MG63 (cell line): ENCODE measurements around the gene TSPAN12. TPM values are rescaled to one million over a fixed set of nuclear protein-coding genes. Genes with fewer than 3 reads are reported as not detected.
A peak's percentile ranks its signal among the peaks of the same experiment; 100 is the strongest.
"Not testable (repeated sequence)": the region's sequence is repeated elsewhere in the genome, so short reads cannot be mapped to it uniquely, and the experiment has no call there.

Experiments
- DNase-seq: peaks from one replicate; pipeline ENCODE4 v3.0.0-alpha.2; 2020
- H3K27me3 ChIP-seq: fragments of 250-450 bp; sonication (Bioruptor Pico); 2 replicates; pipeline ENCODE4 v1.5.1; 2020; ENCODE audit warnings: mild to moderate bottlenecking, moderate library complexity
- H3K36me3 ChIP-seq: fragments of 250-450 bp; sonication (Bioruptor Pico); 2 replicates; pipeline ENCODE4 v1.5.1; 2020; ENCODE audit warnings: mild to moderate bottlenecking, moderate library complexity
- H3K4me3 ChIP-seq: fragments of 250-450 bp; sonication (Bioruptor Pico); 2 replicates; pipeline ENCODE4 v1.5.1; 2020; ENCODE audit warnings: mild to moderate bottlenecking, moderate library complexity
- H3K9me3 ChIP-seq: fragments of 250-450 bp; sonication (Bioruptor Pico); 2 replicates; pipeline ENCODE4 v1.5.1; 2020; ENCODE audit warnings: mild to moderate bottlenecking, moderate library complexity
- total RNA-seq: library from RNA; depleted of rRNA; stranded (reverse); fragments of >200 nt; shearing (Covaris generic); gene quantifications from 2 replicates; pipeline ENCODE4 v1.2.3, GENCODE V29; 2014; ENCODE audit warnings: low replicate concordance

Gene TSPAN12
- total RNA-seq, 1 experiment from 2014 or later: 3.1 TPM

GRCh38 chr7:120793213-120793936 is 64.6 kb downstream of the TSPAN12 start:
- H3K36me3 ChIP-seq: no peaks in the 10 kb centered on the region
- H3K27me3 ChIP-seq: no peaks in the 10 kb centered on the region
- no peaks in the 10 kb centered on the region for H3K9me3 ChIP-seq
- DNase-seq: no peak
- no peak overlapping the region for H3K4me3 ChIP-seq

- Histone ChIP-seq H3K27me3 (no peaks in the 10 kb centered on the region), H3K36me3 (no peaks in the 10 kb centered on the region), H3K4me3 (no peak overlapping the region), H3K9me3 (no peaks in the 10 kb centered on the region)
- DNase-seq: no peak
These were observed 65.1 kb downstream of the TSPAN12 start for GRCh38 chr7:120792861-120793130.

GRCh38 chr7:120792091-120792860 is 65.7 kb downstream of the TSPAN12 start:
- H3K27me3 ChIP-seq: no peaks in the 10 kb centered on the region
- DNase-seq: peak; percentile 52
- no peaks in the 10 kb centered on the region for H3K36me3 ChIP-seq
- no peaks in the 10 kb centered on the region for H3K9me3 ChIP-seq
- no peak overlapping the region for H3K4me3 ChIP-seq

- no peak overlapping the region for H3K4me3 ChIP-seq
- DNase-seq: no peak
- no peaks in the 10 kb centered on the region for H3K36me3 ChIP-seq
- H3K27me3 ChIP-seq: no peaks in the 10 kb centered on the region
- no peaks in the 10 kb centered on the region for H3K9me3 ChIP-seq
These were observed 72.8 kb downstream of the TSPAN12 start for GRCh38 chr7:120785095-120785494.

- no peak for DNase-seq
- no peaks in the 10 kb centered on the region for H3K27me3 ChIP-seq
- H3K4me3 ChIP-seq: no peak overlapping the region
- H3K9me3 ChIP-seq: no peaks in the 10 kb centered on the region
- no peaks in the 10 kb centered on the region for H3K36me3 ChIP-seq
These were observed 74.2 kb downstream of the TSPAN12 start for GRCh38 chr7:120783721-120784120.

- no peak overlapping the region for H3K4me3 ChIP-seq
These were observed 74.7 kb downstream of the TSPAN12 start for GRCh38 chr7:120783273-120783672.

GRCh38 chr7:120781924-120782323 is 76.0 kb downstream of the TSPAN12 start:
- H3K4me3 ChIP-seq, DNase-seq, H3K9me3 ChIP-seq, H3K36me3 ChIP-seq, H3K27me3 ChIP-seq: not testable (repeated sequence)

More at GRCh38 chr7:120783273-120783672, 74.7 kb downstream of the TSPAN12 start:
- DNase-seq: no peak
- Histone ChIP-seq H3K36me3 (no peaks in the 10 kb centered on the region), H3K9me3 (no peaks in the 10 kb centered on the region), H3K27me3 (no peaks in the 10 kb centered on the region)

- no peaks in the 10 kb centered on the region for H3K36me3 ChIP-seq
- no peaks in the 10 kb centered on the region for H3K9me3 ChIP-seq
- no peak for DNase-seq
- no peaks in the 10 kb centered on the region for H3K27me3 ChIP-seq
- no peak overlapping the region for H3K4me3 ChIP-seq
These were observed 77.0 kb downstream of the TSPAN12 start for GRCh38 chr7:120780938-120781337.

- DNase-seq, H3K36me3 ChIP-seq, H3K9me3 ChIP-seq, H3K27me3 ChIP-seq, H3K4me3 ChIP-seq: not testable (repeated sequence)
These were observed 77.5 kb downstream of the TSPAN12 start for GRCh38 chr7:120780451-120780850.

- not testable (repeated sequence) for H3K27me3 ChIP-seq, DNase-seq, H3K9me3 ChIP-seq, H3K4me3 ChIP-seq, H3K36me3 ChIP-seq
These were observed 78.9 kb downstream of the TSPAN12 start for GRCh38 chr7:120779078-120779477.

GRCh38 chr7:120775755-120776154 is 82.2 kb downstream of the TSPAN12 start:
- Histone ChIP-seq H3K9me3 (no peaks in the 10 kb centered on the region), H3K27me3 (no peaks in the 10 kb centered on the region), H3K36me3 (no peaks in the 10 kb centered on the region), H3K4me3 (no peak overlapping the region)
- DNase-seq: no peak

- no peak for DNase-seq
- H3K36me3 ChIP-seq: no peaks in the 10 kb centered on the region
- H3K27me3 ChIP-seq: no peaks in the 10 kb centered on the region
- no peak overlapping the region for H3K4me3 ChIP-seq
- H3K9me3 ChIP-seq: no peaks in the 10 kb centered on the region
These were observed 83.5 kb downstream of the TSPAN12 start for GRCh38 chr7:120774481-120774880.

- no peak overlapping the region for H3K4me3 ChIP-seq
These were observed 87.7 kb downstream of the TSPAN12 start for GRCh38 chr7:120770206-120770605.

GRCh38 chr7:120760851-120761250 is 97.1 kb downstream of the TSPAN12 start:
- Histone ChIP-seq H3K4me3 (no peak overlapping the region), H3K9me3 (no peaks in the 10 kb centered on the region), H3K27me3 (no peaks in the 10 kb centered on the region), H3K36me3 (no peaks in the 10 kb centered on the region)
- no peak for DNase-seq

More at GRCh38 chr7:120770206-120770605, 87.7 kb downstream of the TSPAN12 start:
- H3K9me3 ChIP-seq: no peaks in the 10 kb centered on the region
- no peak for DNase-seq
- no peaks in the 10 kb centered on the region for H3K36me3 ChIP-seq
- H3K27me3 ChIP-seq: no peaks in the 10 kb centered on the region

GRCh38 chr7:120760050-120760449 is 97.9 kb downstream of the TSPAN12 start:
- DNase-seq: no peak
- Histone ChIP-seq H3K36me3 (no peaks in the 10 kb centered on the region), H3K27me3 (no peaks in the 10 kb centered on the region), H3K4me3 (no peak overlapping the region), H3K9me3 (no peaks in the 10 kb centered on the region)

GRCh38 chr7:120743128-120743527 is 114.8 kb downstream of the TSPAN12 start:
- Histone ChIP-seq H3K36me3 (no peaks in the 10 kb centered on the region), H3K27me3 (no peaks in the 10 kb centered on the region), H3K4me3 (no peak overlapping the region), H3K9me3 (no peaks in the 10 kb centered on the region)
- DNase-seq: peak; percentile 16

GRCh38 chr7:120742372-120742771 is 115.6 kb downstream of the TSPAN12 start:
- no peaks in the 10 kb centered on the region for H3K9me3 ChIP-seq
- DNase-seq: no peak
- H3K36me3 ChIP-seq: no peaks in the 10 kb centered on the region
- H3K27me3 ChIP-seq: no peaks in the 10 kb centered on the region
- no peak overlapping the region for H3K4me3 ChIP-seq
